AG09309 (cell line): ENCODE measurements around the gene ZNF304.

Experiments used
- DNase-seq: peaks from one replicate; pipeline ENCODE4 v3.0.0-alpha.2; 2010; ENCODE audit warnings: low read depth
- H3K4me3 ChIP-seq: 2 replicates; pipeline ENCODE4 v1.5.1; 2011; ENCODE audit warnings: mild to moderate bottlenecking, low read depth, low read length, moderate library complexity; ENCODE audit not compliant: control insufficient read depth
- TF ChIP-seq, protein P1 (sequence below): IDR thresholded peaks from 2 replicates; pipeline ENCODE4 v1.5.1; 2011; ENCODE audit warnings: mild to moderate bottlenecking, low read depth, low read length, inconsistent platforms; ENCODE audit not compliant: insufficient read depth, control insufficient read depth; ENCODE audit errors: missing control alignments

Gene ZNF304

GRCh38 chr19:57350877-57351805 lies at the start of gene ZNF304:
TSS of gene ZNF304 (plus strand) at chr19:57351271. CDS start at chr19:57351665, 394 bp downstream.
- TF ChIP-seq, protein P1, sequence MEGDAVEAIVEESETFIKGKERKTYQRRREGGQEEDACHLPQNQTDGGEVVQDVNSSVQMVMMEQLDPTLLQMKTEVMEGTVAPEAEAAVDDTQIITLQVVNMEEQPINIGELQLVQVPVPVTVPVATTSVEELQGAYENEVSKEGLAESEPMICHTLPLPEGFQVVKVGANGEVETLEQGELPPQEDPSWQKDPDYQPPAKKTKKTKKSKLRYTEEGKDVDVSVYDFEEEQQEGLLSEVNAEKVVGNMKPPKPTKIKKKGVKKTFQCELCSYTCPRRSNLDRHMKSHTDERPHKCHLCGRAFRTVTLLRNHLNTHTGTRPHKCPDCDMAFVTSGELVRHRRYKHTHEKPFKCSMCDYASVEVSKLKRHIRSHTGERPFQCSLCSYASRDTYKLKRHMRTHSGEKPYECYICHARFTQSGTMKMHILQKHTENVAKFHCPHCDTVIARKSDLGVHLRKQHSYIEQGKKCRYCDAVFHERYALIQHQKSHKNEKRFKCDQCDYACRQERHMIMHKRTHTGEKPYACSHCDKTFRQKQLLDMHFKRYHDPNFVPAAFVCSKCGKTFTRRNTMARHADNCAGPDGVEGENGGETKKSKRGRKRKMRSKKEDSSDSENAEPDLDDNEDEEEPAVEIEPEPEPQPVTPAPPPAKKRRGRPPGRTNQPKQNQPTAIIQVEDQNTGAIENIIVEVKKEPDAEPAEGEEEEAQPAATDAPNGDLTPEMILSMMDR, result no peak
- H3K4me3 ChIP-seq, result peak within 1 kb of the TSS; percentile 94
- DNase-seq, result peak; percentile 72

DNA sequence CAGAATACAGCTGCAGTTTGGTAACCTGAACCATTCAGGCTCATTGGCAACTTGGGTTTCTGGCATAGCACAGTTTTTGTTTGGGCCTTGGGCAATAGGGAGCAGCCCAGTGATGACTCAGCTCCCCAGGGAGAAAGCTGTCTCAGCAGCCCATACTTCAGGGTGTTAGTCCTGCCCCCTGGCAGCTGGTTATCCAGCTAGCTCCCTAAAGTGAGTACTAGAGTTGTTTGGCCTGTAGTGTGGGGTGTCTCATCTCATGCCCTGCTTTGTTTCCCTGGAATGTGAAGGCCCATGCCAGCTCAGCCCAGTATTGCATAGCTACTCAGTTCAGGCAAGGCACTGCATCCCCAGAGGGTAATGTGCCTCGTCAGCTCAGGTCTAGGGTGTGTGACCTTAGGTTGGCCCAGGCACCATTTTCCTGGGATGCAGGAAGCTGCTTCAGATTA lies 49.0 kb upstream of the ZNF304 start:
- TF ChIP-seq, protein P1, result peak; percentile 9
- peak; percentile 95 for DNase-seq
- H3K4me3 ChIP-seq, result no peak overlapping the region

DNA sequence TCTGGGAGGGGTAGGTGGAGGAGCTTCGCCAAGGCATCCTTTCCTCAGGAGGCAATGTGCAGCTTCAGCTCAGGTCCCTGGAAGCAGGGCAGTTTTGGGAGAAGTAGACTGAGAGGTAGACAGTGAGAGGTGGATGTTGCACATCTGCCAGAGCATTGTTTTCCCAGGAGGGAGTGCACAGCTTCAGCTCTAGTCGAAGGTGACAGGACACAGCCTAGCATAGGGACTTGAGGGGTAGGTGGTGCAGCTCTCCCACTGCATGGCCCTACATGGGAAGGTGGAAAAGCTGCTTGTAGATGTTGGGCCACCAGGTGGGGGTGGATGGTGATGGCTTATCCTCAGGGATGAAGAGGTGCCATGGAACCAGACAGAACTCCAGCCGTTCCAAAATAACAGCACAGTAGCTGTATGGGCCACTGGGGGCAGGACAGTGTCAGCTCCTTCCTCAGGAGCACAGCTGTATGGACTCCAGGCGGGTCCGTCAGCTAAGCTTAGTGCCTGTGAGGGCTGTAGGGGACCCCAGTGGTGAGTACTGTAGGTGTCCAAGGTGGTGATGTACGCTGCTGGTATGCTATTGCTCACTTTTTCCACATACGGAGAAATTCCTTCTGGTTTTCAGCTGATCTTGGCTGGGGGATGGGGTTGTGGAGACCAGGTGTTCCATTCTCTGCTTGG lies 48.2 kb upstream of the ZNF304 start:
- TF ChIP-seq, protein P1, result no peak
- no peak overlapping the region for H3K4me3 ChIP-seq
- no peak for DNase-seq

DNA sequence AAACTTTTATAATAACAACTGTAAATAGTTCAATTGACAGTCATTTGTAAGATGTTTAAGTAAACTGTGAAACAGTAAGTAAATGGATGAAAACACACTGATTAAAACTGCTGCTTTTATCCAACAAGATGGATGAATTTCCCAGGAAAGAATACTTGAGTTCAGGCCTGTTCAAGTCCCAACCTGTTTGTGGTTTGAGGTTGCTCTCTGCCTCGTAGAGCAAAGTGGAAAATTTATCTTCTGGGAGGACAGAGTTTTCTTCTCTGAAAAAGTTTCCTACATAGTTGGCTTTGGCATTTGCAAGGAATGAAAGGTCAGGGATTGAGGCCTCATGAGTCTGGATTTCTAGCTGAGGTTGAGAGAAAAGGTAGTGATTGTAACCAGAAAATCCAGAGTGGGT lies 46.0 kb upstream of the ZNF304 start:
- no peak for DNase-seq
- TF ChIP-seq, protein P1, result no peak

GRCh38 chr19:57308514-57308913 lies 42.6 kb upstream of the ZNF304 start:
- no peak for DNase-seq
- no peak overlapping the region for H3K4me3 ChIP-seq
- TF ChIP-seq, protein P1, result no peak

More for the DNA sequence above, 46.0 kb upstream of the ZNF304 start:
- no peak overlapping the region for H3K4me3 ChIP-seq

DNA sequence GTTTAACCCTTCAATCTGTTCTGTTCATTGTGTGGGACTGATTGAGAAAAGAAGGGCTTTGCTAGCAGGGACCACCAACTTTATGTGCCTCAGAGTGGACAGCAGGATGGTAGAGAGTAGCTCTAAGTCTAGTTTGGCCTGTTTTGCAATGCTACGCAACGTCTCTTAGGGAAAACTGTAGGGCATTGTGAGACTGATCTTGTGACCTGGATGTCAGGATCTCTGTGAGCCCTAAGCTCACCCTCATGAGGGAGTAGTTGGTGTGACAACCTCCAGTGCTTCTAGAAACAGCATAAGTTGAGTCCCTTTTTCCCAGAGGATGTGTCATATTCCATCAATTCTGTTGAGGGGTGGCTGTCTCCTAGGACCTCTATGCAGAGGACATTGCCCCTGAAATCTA lies 40.3 kb upstream of the ZNF304 start:
- DNase-seq, result no peak
- H3K4me3 ChIP-seq, result no peak overlapping the region
- TF ChIP-seq, protein P1, result no peak
